ENCODE data around the gene EEFSEC.

Gene EEFSEC

GRCh38 chr3:128339491-128340012 is 186.3 kb downstream of the EEFSEC start:
- DNase-seq = no peak

- no peak for DNase-seq
These were observed 187.1 kb downstream of the EEFSEC start for GRCh38 chr3:128340198-128340903.

DNA sequence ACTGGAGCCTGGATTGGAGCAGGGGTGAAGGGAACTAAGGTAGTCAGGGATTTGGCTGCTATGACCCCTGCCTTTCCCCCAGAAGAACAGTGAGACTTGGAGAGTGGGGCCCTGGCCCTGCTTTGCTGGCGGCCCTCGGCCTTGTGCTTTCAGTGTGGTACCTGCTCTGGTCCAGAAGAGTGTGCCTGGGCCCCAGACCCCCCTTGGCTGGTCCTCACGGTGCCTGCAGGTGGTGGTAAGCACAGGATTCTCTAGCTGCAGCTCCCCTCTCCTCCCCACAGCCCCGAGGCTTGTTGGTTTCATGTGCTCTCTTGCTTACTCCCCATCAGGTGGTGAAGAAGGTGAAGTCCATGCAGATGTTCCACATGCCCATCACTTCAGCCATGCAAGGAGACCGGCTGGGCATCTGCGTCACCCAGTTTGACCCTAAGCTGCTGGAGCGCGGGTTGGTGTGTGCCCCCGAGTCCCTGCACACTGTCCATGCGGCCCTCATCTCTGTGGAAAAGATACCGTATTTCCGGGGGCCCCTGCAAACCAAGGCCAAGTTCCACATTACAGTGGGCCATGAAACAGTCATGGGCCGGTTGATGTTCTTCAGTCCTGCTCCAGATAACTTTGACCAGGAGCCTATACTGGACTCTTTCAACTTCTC is 187.7 kb downstream of the EEFSEC start:
- DNase-seq = no peak

GRCh38 chr3:128341659-128342395 is 188.5 kb downstream of the EEFSEC start:
- no peak for DNase-seq

DNA sequence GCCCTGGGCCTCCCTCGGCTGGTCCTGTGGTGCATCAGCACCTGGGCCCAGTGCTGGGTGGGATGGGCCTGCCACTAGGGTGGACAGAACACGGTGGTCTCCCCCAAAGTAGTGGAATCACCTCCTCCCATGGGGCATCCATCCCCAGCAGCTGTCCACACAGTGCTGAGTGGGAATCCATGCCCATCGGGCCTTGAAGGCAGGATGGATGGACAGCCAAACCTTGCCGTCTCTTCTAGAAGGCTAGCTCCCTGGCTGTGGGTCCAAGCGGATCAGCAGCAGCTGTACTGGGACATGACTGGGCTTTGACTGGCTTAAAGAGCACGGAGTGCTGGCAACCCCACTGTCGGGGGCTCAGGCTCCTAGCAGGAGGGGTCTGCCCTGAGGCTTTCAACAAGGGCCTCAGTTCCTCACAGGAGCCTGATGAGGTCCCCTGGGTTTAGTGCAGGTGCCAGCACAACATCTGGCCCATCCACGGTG is 189.5 kb downstream of the EEFSEC start:
- no peak for DNase-seq

GRCh38 chr3:128343287-128344051 is 190.2 kb downstream of the EEFSEC start:
- DNase-seq = peak; percentile 17

DNA sequence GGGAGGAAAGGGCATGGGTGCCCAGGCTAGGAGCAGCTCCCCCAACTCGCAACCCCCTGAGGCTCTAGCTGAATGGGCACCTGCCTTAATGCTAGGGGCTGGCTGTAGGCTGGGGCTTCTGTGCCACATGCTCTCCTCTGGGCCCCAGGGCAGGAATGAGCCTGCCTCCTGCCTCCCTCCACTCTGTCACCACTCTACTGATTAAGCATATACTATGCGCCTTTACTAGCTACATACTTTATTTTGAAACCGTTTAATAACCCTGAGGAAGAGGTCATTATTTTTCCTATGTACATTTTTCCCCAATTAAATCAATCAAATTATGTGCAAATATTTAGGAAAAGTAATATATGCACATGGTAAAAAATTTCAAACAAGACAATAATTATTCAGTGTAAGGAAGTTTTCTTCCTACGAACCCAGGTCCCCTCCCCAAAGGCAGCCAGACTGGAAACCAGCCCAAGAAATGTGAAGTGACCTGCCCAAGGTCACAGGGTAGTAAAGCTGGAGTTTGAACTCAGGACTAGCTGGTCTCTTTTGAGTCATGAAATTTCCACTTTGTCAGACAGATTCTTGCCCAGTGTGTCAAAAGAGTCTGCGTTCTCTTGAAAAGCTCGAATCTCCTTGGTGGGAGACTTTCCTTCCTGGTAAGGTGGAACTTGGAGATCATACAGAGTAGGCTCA is 190.9 kb downstream of the EEFSEC start:
- no peak for DNase-seq

- peak; percentile 44 for DNase-seq
These were observed 191.9 kb downstream of the EEFSEC start for GRCh38 chr3:128345196-128345595.

- DNase-seq = no peak
These were observed 193.3 kb downstream of the EEFSEC start for GRCh38 chr3:128346562-128346961.

DNA sequence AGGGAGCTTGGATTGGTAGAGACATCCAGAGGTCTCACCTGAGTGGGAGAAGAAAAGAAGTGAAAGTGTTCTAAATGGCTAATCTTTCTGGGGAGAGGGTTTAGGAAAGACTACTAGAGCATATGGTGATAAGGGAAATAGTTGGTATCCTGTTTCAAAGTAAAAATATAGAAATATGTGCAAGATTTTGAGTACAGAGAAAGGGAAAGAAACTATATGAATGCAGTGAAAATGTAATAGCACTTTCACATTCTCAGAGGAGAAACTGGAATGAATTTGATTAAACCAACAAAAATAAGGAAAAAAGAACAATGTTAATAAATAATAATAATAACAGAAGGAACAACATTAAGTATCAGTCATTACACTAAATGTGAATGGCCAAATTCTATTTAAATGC is 194.0 kb downstream of the EEFSEC start:
- no peak for DNase-seq

DNA sequence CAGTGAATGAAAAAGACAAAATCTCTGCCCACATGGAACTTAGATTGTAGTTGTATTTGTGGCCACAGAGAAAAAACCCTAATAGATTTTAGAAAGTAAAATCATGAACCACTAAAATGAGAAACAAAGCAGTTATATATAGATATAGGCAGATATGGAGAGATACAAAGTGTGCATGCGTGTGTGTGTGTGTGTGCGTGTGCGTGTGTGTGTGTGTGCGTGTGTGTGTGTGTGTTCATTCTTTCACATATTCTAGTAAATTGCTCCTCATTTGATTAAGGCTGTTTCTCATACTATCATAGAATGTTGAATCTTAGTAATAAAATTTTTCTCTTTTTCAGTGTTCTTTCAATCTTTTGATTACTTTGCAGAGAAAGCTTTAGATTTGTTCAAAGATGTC is 194.8 kb downstream of the EEFSEC start:
- no peak for DNase-seq

GRCh38 chr3:128348805-128349531 is 195.7 kb downstream of the EEFSEC start:
- DNase-seq = no peak

DNA sequence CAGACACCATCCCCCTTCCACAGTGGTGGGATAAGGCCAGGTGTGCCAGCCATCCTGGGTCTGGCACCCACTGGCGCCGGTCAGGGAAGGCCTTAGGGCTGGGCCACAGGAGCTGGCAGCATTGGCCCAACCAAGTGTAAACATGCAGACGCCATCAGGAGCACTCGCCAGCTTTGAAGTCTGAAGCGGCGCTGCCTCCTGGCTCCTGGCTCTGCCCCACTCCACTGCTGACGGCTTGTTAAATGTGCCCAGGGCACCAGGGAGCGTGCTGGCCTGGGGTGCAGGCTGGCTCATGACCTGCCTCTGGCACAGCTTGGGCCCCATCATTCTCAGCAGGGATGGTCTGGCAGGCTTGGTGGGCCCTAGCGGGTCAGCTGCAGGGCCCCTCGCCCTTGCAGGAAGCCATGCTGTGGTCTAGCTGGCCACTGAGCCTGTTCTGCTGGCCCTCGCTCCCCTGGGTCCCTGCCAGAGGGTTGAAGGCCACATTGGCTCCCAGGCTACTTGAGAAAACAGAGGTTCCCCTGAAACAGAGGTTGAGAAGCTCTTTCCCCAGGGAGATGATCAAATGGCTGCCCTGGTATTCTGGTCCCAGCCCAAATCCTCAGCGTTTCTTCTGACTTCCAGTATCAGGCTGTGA is 196.8 kb downstream of the EEFSEC start:
- no peak for DNase-seq

GRCh38 chr3:128351546-128351945 is 198.3 kb downstream of the EEFSEC start:
- DNase-seq = no peak

DNA sequence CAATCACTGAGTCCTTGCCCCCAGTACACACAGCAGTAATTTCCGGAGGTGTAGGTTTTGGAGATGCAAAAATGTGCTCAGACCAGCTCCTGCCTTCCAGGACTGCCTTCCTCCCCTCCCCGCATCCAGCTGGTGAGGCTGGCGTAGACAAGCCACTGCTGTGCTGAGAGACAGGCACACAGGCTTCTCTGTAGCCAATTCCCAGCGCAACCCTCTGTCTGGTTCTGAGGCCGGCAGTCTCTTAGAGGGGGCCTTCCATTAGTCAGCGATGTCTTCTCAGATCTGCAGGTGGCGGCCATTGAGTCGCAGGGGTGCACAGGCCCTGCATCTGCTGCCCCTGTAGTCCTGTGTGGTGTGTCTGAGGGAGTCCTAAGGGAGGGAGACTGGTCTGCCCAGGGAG is 199.0 kb downstream of the EEFSEC start:
- DNase-seq = no peak

- DNase-seq = no peak
These were observed 200.2 kb downstream of the EEFSEC start for GRCh38 chr3:128353361-128353965.

- no peak for DNase-seq
These were observed 200.9 kb downstream of the EEFSEC start for GRCh38 chr3:128353991-128354687.

- DNase-seq = no peak
These were observed 201.7 kb downstream of the EEFSEC start for GRCh38 chr3:128354788-128355542.

DNA sequence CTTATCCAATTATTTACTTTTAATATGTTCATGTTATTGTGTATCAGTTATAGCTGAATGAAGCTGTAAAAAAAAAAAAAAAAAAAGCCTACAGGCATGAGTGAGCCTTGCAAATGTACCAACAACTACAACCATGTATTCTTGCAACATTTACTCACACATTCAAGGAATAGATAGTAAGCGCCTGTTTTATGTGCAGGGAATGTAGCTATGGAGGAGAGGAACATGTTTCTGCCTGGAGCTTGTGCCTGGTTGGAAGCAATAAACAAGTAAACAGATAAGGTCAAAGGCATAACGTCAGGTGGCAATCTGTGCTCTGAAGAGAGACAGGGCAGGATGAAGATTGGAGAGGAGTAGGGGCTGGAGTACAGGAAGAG is 202.2 kb downstream of the EEFSEC start:
- DNase-seq = no peak

All from hematopoietic multipotent progenitor cell treated with erythropoietin and hydrocortisone succinate and interleukin-3 and kit ligand, for 8 days (in vitro differentiated cells).